GM18507 (cell line): Measurements from ENCODE around the gene TOM1.

Experiments
- DNase-seq: peaks from one replicate; pipeline ENCODE4 v3.0.0; 2011; ENCODE audit warnings: low read depth; ENCODE audit not compliant: insufficient read length; ENCODE audit errors: extremely low spot score
- FAIRE-seq: peaks from 2 replicates; lab custom pipeline; 2011; peaks lifted over from hg19 to GRCh38; lab: Jason Lieb, UNC

TOM1 gene

DNA sequence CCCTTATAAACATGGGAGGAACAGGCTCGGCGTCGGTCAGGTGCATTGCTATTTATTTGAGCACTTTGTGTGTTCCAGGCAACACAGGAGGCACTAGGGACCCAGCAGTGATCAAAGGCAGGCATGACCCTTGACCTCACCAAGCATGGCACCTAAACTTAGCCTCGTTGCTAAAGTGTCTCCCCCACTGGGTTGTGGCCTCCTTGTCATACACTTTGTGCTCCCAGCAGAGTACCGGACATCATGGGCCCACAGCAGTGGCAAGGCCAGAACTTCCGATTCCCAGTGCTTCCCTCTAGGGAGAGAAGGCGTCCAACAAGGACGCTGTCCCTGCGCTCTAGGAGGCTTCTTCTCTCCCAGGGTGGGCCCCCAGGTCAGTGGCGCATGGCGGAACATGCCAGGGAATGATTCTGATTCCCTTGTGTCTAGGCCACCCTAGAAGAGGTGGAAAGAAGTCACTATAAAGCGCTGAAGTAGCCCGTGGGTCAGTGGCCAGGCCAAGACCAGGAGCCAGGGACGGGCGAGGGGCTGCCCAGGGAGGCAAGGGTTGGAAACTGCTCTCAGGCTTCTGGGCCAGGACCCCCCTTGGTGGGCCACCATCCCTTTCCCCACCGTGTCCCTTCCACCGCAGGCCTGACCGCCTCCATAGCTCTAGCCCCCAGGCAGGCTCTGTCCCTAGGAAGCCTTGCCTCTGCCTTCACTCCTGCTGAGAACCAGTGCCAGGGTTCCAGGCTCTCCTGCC lies 19.7 kb downstream of the TOM1 start:
- no peak for DNase-seq
- no peak for FAIRE-seq

- DNase-seq = no peak
- FAIRE-seq = no peak
Observed at GRCh38 chr22:35322126-35322525, 22.4 kb downstream of the TOM1 start.

DNA sequence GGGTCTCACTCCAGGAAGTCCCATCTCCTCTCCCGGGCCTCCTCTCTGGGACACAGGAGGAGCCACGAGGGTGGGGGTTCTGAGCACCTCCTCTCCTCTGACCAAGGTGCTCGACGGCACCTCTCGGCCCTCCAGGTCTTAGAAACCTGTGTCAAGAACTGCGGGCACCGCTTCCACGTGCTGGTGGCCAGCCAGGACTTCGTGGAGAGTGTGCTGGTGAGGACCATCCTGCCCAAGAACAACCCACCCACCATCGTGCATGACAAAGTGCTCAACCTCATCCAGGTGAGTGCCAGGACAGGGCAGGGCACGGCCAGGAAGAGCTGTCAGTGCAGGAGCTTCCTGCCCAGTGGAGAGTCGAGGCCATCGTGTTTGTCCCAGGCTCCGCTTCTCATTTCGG lies 23.2 kb downstream of the TOM1 start:
- DNase-seq = no peak
- no peak for FAIRE-seq

DNA sequence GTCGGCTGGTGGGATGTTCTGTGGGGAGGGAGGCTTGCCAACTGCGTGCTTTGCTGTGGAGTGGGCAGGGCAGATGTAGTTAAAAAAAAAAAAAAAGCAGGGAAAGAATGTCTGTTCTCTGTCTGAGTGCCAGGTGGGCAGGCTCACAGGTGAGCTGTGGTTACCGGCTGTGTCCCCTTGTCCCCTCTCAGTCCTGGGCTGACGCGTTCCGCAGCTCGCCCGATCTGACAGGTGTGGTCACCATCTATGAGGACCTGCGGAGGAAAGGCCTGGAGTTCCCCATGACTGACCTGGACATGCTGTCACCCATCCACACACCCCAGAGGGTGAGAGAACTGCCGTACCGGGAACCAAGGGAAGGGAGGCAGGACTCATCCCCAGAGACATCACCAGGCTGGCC lies 23.6 kb downstream of the TOM1 start:
- no peak for FAIRE-seq
- DNase-seq = no peak

DNA sequence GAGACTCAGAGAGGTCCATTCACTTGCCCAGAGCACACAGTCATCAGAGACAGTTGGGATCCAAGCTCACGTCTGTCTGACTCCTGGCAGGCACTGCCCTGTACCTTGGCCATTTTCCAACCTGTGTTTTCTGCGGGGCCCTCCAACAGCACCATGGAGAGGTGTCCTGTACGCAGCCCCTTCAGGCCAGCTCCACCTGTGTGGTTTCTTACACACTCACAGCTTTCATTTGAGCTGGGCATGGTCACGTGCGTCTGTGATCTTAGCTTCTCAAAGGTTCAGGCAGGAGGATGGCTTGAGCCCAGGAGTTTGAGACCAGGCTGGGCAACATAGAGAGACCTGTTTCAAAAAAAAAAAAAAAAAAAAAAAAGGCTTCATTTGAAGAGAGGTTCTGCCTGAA lies 24.4 kb downstream of the TOM1 start:
- no peak for DNase-seq
- no peak for FAIRE-seq

DNA sequence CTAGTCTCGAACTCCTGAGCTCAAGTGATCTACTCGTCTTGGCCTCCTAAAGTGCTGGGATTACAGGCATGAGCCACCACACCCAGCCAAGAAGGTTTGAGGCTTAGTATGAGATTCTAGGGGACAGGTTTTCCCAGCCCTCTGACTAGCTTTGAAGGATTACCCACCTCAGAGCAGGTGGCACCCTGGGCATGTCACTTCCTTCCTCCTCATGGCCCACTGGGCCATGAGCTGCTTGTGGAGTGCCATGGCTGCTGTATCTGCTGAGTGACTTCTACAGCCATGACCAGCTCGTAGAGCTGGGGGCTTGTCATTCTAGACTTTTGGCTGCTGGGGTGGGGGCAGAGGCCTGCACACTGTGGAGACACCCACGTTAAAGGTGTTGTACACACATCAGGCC lies 25.1 kb downstream of the TOM1 start:
- DNase-seq (no peak), FAIRE-seq (no peak)

- DNase-seq (no peak), FAIRE-seq (no peak)
Observed at GRCh38 chr22:35325209-35325608, 25.5 kb downstream of the TOM1 start.

GRCh38 chr22:35326854-35327562 lies 27.3 kb downstream of the TOM1 start:
- no peak for FAIRE-seq
- no peak for DNase-seq

- no peak for FAIRE-seq
- DNase-seq = no peak
Observed at GRCh38 chr22:35327690-35328471, 28.2 kb downstream of the TOM1 start.

DNA sequence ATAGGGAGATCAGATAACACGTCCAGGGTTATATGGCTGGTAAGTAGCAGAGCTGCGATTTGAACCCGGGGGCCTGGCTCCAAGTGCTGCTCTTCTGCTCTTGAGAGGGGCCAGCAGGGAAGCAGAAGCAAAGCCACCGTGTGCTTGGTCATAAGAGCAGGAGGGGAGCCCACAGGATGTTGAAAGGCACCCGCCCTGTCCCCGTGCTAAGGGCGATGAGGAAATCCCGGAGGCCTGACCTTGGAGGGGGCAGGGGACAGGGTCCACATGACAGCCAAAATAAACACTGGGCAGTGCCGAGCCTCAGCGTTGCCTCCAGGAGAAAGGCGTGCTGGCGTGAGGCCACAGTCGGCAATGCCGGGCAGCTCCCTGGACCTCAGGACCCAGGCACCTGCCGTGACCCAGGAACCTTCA lies 28.8 kb downstream of the TOM1 start:
- FAIRE-seq (no peak), DNase-seq (no peak)

DNA sequence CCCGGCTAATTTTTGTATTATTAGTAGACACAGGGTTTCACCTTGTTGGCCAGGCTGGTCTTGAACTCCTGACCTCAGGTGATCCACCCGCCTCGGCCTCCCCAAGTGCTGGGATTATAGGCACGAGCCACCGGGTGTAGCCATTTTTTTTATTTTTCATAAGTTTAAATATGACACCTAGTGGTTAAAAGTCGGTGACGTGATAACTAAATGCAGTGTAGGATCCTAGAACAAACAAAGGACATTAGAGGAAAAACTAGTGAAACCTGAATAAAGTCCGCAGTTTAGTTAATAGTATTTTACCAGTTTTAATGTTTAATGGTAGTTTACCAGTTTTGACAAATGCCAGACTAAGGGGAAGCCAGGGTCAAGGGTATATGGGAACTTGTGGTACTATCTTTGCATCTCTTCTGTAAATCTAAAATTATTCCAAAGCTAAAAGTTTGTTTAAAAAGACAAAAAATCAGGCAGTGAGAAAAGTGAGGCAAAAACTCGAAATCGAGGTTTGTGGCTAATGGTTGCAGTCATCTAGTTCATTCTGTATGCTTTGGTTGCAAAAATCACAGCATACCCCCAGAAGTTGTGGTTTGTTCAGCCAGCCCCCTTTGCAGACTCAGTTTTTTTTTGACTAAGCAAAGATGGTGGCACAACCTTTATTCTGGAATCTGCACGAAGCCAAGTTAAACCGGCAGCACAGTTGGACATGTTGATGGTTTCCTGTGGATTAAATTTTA lies 29.6 kb downstream of the TOM1 start:
- no peak for DNase-seq
- no peak for FAIRE-seq

GRCh38 chr22:35330258-35330861 lies 30.7 kb downstream of the TOM1 start:
- FAIRE-seq (no peak), DNase-seq (no peak)

DNA sequence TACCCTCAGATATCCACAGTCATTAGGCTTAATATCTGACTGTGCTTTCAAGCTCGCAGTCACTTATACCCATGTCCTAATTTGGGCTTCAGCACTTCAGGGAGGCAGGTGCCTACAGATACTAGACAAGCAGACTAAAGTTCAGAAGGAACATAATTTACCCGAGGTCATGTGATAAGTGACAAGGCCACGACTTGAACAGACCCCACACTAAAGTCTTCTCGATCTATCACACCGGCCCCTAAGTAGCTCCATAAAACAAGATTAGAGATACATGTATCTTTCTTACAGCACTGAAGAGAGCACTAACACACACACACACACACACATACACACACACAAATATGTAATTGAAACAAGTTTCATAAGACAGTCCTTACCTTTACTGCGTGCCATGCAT lies 32.6 kb downstream of the TOM1 start:
- DNase-seq = no peak
- no peak for FAIRE-seq

DNA sequence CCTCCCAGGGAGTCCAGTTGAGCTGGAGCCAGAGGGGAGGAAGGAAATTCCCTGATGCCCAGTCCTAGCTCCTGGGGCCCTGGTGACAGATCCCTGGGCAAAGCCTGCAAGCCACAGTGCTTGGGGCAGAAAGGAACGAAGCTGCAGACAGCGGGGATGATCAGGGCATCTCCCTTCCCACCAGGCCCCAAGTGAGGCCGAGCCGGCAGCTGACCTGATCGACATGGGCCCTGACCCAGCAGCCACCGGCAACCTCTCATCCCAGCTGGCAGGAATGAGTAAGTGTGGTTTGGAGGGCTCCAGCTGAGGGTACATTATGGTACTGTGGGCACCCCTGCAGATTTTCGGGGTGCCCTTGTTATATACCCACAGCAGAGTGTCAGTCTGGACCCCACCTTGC lies 33.5 kb downstream of the TOM1 start:
- DNase-seq (no peak), FAIRE-seq (no peak)

- FAIRE-seq = no peak
- DNase-seq = no peak
Observed at GRCh38 chr22:35334004-35334403, 34.3 kb downstream of the TOM1 start.

DNA sequence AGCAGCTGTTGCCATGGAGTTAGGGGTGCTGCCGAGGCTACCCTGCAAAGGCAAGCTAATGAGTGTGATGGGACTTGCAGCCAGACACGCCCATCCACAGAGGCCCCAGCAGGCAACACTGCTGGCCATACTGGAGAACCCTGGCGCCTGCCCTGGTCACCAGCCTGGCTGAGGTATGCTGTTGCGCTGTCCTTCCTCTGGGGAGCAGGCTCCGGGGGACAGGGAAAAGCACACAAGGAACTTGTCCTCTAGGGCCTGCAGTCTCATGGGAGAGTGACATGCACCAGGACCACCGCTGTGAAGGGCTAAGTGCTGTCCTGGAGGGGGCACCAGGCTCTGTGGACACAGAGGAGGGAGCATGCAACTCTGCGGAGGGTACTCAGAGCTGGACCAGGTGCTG lies 35.8 kb downstream of the TOM1 start:
- DNase-seq (no peak), FAIRE-seq (no peak)

- no peak for DNase-seq
- no peak for FAIRE-seq
Observed at GRCh38 chr22:35335936-35336781, 36.5 kb downstream of the TOM1 start.

DNA sequence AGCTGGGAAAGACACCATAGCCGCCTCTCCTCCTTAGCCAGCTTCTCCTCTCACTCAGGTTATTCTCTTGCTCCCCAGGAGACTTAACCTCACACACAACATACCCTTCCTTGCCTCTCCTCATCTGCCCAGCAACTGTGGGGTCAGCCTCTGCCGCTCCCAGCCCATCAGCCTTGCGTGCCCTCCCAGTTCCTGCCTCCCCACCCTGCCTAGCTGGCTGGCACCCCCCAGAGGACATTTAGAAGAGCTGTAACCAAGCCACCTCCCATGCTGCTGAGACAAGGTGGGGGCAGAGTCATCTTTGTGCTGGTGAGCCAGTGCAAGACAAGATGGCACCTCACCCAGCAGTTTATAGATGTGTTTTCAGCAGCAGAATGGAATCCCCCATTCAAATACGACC lies 38.2 kb downstream of the TOM1 start:
- DNase-seq = no peak
- FAIRE-seq = no peak
